Activated CD4-positive, alpha-beta T cell treated with anti-CD3 and anti-CD28 coated beads, Interleukin-2, amount 50 U/mL, for 4 hours (primary cell): ENCODE results near the gene HAP1.
"Not testable (repeated sequence)": the region's sequence is repeated elsewhere in the genome, so short reads cannot be mapped to it uniquely, and the experiment has no call there.

Source experiments
- DNase-seq, 2 experiments: peaks; one replicate each; pipeline ENCODE4 v3.0.0-alpha.2; 2020

The HAP1 gene, protein sequence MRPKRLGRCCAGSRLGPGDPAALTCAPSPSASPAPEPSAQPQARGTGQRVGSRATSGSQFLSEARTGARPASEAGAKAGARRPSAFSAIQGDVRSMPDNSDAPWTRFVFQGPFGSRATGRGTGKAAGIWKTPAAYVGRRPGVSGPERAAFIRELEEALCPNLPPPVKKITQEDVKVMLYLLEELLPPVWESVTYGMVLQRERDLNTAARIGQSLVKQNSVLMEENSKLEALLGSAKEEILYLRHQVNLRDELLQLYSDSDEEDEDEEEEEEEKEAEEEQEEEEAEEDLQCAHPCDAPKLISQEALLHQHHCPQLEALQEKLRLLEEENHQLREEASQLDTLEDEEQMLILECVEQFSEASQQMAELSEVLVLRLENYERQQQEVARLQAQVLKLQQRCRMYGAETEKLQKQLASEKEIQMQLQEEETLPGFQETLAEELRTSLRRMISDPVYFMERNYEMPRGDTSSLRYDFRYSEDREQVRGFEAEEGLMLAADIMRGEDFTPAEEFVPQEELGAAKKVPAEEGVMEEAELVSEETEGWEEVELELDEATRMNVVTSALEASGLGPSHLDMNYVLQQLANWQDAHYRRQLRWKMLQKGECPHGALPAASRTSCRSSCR

DNA sequence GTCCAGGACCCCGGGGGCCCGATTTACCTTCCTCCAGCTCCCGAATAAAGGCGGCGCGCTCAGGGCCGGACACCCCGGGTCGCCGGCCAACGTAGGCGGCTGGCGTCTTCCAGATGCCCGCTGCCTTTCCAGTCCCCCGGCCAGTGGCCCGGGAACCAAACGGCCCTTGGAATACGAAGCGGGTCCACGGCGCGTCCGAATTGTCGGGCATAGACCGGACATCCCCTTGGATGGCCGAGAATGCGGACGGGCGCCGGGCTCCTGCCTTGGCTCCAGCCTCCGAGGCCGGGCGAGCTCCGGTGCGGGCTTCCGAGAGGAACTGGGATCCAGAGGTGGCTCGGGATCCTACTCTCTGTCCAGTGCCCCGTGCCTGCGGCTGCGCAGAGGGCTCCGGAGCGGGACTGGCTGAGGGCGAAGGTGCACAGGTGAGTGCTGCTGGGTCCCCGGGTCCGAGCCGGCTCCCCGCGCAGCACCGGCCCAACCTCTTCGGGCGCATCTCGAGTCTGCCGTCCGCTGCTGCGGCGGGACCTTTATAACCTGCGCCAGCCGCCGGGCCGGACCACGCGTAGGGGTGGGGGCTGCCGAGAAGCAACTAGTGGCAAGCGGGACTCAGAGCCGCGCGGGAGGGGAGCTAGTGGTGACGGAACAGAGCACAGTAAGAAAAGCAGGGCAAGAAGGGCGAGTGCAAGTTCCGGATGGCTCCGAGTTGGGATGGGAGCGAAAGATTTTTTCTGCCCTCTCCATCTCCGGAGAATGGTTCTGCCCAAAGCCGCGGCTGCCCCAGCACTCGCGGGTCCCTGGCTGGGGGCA, at the start of gene HAP1:
HAP1 (minus strand) TSS at position 505 of the 810 bp plus-strand sequence; CDS start at position 496, 9 bp downstream.
- DNase-seq = no peak

DNA sequence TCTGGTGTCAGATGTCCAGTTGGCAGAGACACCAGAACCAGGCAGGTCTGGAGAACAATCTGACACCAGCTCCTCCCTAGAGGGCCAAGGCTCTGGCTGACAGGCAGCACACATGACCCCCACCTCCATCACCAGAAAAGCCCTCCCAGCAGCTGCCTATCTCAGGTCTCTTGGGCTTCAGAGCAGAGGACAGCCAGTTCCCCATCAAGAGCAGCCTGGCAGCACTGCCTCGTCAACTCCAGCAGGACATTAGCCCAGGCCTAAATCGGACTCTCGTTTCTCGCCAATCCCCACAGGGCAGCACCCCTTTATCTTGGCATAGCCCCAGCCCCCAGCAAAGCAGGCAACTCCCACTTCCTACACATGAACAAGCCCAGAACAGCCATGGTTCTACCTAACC, 47.7 kb upstream of the HAP1 start:
- DNase-seq = no peak

DNA sequence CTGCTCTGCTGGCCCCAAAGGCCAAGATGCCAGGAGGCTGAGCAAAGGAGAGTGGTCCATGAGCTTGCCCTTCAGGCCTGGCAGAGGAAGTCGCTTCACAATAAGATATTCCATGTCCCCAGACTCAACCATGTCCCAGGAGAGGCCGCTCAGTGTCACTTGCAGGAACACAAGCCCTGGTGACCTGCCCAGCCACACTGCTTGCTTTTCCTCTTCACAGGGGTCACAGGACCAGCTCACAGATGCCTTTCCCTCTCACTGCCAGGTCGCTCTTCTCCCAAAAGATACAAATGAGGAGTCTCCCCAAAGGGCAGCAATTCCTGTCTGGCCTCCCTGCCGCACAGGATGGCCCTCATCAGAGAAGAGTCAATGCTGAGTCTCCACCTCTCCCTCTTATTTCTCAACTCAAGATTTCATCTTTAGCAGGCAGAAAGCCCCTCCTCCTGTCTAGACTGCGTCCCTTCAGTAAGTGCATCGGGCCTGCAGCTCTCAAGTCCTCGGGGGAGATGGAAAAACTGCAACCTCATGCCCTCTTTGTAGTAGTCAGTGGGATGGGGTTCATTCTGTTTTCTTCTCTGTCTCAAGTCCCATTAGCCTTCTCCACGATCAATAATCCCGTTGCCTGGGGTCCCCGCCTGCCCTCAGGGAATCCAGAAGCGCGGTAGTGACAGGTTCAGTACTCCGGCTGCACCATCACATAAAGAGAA, 47.1 kb upstream of the HAP1 start:
- no peak for DNase-seq

DNA sequence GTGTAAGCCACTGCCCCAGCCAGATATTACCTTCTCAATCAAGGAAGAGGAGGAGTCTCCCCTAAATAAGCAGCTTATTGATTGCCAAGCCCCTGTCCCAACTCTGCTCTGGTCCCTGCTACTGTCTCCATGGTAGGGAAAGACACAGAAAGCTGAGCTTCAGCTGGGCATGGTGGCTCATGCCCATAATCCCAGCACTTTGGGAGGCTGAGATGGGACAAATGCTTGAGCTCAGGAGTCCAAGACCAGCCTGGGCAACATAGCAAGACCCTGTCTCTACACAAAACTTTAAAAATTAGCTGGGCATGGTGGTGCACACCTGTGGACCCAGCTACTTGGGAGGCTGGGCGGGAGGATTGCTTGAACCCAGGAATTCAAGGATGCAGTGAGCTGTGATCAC, 45.5 kb upstream of the HAP1 start:
- DNase-seq = no peak

DNA sequence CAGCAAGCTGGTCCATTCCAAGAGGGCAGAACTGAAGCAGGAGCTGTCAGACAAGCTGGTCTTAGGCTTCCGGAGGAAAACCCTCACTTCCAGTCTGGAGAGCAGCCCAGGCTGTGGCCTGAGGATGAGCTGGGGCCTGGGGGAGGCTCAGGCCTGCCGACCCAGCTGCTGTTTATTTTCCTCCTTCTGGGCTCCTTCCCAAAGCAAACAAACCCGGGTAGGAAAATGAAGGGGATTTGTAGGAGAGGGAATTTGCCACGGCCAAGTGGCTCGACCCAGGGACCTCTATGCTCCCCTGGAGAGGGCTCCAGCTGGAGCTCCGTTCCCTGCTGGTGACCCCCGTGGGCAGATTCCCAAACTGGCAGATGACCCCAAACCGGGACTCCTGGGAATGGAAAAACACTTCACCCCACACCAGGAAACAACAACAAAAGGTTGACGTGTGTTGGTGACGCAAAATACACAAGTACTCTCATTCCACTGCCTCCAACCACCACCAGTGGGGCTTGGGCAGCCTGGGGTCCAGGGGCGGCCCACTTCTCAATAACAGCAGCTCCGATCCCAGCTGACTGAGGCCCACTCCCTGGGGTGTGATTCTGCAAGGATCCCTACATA, 43.2 kb upstream of the HAP1 start:
- DNase-seq = no peak

- no peak for DNase-seq
These were observed 42.7 kb upstream of the HAP1 start for GRCh38 chr17:41777157-41777573.

GRCh38 chr17:41776262-41776900, 41.9 kb upstream of the HAP1 start:
- DNase-seq = not testable (repeated sequence)

DNA sequence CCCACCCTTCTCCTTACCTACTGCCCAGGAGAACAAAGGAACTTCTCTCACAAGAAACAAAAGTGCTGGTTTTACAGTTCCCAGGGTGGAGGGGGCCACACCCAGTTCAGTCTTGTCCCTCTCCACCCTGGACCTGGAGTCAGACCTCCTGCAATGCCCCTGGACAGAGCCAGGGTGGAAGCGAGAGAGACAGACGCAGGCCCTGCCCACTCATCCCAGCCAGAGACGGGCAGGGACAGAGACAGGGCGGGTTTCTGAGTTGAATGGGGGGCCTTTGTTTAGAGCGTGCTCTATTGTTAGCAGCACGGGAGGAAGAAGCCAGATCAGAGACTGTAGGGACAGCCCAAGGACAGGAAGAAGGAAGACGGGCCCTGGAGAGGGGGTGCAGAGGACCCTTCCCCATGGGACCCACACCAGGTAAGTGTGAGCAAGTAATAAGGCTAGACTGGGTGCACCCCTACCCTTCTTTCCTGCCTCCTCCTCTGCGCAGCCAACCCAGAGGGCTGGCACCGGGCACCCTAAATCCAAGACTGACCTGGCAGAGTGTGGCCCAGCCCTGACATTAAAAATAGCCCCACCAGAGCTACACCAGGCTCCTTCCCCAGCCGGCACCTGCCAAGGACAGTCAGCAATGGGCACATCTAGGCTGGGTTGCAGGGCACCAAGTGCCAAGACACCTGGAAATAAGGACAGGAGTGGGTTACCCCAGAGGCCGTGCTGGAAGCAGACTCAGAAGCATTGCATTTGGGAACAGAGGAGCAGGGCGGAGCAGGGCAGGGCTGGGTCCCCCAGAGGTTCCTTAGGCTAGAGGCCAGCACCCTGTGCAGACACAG, 41.2 kb upstream of the HAP1 start:
- DNase-seq = no peak

DNA sequence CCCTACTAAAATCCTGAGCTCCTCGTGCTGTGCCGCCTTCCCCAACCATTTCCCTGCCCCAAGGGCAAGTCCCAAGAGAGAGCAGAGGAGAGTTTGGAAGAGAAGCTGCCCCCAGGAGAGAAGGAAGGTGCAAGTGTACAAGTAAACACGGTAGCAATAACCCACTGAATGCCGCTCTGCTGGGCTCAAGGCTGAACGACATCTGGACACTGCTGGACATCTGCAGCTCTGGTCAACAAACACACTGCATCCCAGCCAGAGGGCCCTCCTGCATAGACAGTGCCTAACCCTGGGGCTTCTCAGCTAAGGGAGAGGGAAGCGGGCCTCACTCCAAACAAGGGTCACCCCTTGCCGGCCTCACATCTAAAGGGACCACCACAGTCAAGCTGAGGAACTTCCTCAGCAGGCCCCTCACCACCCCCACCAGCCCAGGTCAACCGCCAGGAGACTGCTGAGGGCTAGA, 39.3 kb upstream of the HAP1 start:
- no peak for DNase-seq

- DNase-seq = no peak
These were observed 38.7 kb upstream of the HAP1 start for GRCh38 chr17:41773190-41773588.

- DNase-seq = no peak
These were observed 38.2 kb upstream of the HAP1 start for GRCh38 chr17:41772586-41773189.

DNA sequence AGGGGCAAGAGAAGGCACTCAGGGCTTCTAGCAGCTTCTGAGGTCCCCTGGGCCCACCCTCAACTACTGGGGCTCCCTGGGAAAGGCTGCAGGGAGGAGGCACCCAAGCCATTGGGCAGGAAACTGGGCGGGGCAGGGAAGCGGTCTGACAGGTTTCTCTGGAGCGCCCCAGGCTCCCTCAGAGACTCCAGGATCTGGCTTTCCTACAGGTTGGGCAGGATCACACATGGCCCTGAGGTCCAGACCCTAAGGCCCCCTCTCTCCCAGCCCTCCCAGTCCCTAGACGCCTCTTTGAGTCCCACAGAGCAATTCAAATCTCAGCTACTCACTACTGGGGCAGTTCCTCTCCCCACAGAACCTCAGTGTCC, 37.8 kb upstream of the HAP1 start:
- no peak for DNase-seq

DNA sequence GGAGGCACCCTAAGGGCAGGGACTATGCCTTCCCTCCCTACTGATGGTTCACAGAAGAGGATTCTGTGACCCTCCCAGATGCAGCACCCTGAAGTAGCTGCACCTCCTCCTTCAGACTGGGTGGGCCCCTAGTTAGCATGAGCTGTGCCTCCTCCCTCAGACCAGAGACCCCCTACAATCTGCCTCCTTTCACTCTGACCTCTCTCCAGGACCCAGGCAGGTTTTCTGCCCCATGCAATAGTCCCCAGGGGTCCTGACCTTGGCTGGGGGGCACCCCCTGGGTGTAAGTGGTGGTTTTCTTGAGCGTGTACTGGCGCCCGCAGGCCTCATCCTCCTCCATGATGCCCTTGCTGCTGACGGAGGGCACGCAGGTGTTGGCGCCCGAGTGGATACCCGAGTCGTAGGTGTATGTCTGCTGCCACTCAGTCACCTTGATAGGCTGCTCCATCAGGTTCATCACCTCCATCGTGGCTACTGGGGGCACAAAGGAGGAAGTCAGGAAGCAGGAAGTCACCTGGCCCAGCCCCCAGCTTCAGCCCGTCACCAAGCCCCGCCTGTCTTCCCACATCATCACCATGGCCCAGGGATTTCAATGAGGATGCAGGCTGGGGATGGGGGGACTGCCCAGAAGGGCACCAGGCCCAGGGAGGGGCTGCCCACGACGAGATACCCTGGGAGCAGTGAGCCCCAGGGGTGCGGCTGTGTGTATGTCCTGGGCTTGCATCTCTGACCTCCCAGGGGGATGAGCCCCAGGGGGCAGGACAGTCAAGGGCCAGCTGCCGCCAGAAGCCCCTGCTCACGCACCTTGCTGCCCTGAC, 37.2 kb upstream of the HAP1 start:
- DNase-seq = no peak

- no peak for DNase-seq
These were observed 35.5 kb upstream of the HAP1 start for GRCh38 chr17:41769985-41770384.

GRCh38 chr17:41769346-41769862, 35.0 kb upstream of the HAP1 start:
- no peak for DNase-seq

GRCh38 chr17:41768682-41769288, 34.3 kb upstream of the HAP1 start:
- no peak for DNase-seq

DNA sequence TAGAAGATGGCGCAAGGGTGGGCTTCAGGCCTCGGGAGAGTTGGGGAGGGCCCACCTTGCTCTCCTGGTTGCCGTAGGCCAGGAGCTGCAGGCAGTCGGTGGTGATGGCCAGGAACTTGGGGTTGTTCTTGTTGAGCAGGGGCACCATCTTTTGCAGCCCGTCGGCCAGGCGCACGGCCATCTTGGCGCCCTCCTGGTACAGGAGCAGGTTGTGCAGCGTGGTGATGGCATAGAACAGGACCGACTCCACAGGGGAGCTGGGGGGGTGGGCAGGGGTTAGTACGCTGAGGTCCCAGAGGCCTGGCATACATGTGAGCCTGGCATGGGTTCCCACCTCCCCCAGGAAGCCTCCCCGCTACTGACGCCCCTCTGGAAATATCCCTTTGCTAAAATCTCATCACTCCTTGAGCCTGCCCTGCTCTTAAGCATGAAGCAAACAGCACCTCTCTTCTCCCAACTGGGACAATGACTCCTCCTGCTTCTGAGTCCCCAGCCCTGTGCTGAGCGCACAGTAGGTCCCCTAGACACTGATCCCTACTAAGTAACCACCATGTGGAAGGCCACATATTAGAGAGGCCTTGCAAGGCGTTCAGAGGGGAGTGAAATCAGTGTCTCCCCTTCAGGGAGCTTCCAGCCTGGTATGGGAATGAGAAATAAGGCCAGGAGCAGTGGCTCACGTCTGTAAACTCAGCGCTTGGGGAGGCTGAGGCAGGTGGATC, 33.0 kb upstream of the HAP1 start:
- DNase-seq = no peak

DNA sequence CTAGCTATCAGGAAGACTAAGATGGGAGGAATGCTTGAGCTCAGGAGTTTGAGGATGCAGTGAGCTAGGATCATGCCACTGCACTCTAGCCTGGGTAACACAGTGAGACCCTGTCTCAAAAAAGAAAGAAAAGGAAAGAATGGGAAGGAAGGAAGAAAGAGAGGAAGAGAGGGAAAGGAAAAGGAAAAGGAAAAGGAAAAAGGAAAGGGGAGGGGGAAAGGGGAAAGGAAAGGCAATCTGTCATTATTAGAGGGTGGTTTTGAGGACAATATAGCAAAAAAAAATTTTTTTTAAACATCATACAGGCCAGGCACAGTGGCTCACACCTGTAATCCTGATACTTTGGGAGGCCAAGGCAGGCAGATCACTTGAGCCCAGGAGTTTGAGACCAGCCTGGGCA, 31.7 kb upstream of the HAP1 start:
- DNase-seq = no peak
